Uterus (tissue), 2 donors: ENCODE measurements around the gene SLC31A2.

Source experiments
- POLR2A ChIP-seq, 2 donors: fragments of 450-650 bp; IDR thresholded peaks; one replicate each; pipeline ENCODE4 v1.6.1; 2016; ENCODE audit warnings: antibody characterized with exemption in 2 of 2, mild to moderate bottlenecking in 1 of 2, moderate library complexity in 1 of 2
- TF ChIP-seq, protein P1 (sequence below), 4 experiments: fragments of 200-600 bp in 2 of 4; fragments of 450-650 bp in 2 of 4; sonication (generic) in 2 of 4; IDR thresholded peaks; one replicate each; pipeline ENCODE4 v1.5.1; 2016 to 2019; ENCODE audit warnings: antibody characterized with exemption in 4 of 4, mild to moderate bottlenecking in 2 of 4, moderate library complexity in 1 of 4

DNA sequence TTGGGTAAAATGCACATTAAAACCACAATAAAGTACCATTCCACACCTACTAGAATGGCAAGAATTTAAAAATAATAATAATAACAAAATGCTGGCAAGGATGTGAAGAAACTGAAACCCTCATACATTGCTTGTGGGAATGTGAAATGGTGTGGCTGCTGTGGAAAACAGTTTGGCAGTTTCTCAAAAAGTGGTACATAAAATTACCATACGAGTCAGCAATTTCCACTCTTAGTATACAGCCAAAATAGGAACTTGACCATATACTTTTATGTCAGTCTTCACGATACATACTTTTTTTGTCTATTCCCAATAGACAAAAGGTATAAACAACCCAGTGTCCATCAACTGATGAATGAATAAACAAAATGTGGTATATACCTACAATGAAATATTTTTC is 54.6 kb downstream of the SLC31A2 start:
- TF ChIP-seq, protein P1, sequence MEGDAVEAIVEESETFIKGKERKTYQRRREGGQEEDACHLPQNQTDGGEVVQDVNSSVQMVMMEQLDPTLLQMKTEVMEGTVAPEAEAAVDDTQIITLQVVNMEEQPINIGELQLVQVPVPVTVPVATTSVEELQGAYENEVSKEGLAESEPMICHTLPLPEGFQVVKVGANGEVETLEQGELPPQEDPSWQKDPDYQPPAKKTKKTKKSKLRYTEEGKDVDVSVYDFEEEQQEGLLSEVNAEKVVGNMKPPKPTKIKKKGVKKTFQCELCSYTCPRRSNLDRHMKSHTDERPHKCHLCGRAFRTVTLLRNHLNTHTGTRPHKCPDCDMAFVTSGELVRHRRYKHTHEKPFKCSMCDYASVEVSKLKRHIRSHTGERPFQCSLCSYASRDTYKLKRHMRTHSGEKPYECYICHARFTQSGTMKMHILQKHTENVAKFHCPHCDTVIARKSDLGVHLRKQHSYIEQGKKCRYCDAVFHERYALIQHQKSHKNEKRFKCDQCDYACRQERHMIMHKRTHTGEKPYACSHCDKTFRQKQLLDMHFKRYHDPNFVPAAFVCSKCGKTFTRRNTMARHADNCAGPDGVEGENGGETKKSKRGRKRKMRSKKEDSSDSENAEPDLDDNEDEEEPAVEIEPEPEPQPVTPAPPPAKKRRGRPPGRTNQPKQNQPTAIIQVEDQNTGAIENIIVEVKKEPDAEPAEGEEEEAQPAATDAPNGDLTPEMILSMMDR (IDR thresholded peaks at IDR 0.05), result no peak
- TF ChIP-seq POLR2A (IDR thresholded peaks at IDR 0.05), result no peak
